Measurements from ENCODE around the gene VPS25.

DNA sequence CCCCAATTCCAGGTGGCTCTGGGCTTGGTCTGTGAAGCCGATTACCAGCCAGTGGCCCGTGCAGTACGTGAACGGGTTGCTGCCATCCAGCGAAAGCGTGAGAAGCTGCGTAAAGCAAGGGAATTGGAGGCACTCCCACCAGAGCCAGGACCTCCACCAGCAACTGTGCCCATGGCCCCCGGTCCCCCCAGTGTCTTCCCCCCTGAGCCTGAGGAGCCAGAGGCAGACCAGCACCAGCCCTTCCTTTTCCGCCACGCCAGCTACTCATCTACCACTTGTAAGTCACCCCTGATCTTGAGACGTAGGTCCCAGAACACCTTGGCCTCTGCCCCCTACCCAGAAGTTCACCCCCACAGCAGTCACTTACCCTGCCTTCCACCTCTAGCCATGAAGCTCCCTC, 14.0 kb downstream of the VPS25 start:
- no peak for TF ChIP-seq EZH2 (IDR thresholded peaks at IDR 0.05; ENCODE audit: low read depth)
- TF ChIP-seq, protein P1, sequence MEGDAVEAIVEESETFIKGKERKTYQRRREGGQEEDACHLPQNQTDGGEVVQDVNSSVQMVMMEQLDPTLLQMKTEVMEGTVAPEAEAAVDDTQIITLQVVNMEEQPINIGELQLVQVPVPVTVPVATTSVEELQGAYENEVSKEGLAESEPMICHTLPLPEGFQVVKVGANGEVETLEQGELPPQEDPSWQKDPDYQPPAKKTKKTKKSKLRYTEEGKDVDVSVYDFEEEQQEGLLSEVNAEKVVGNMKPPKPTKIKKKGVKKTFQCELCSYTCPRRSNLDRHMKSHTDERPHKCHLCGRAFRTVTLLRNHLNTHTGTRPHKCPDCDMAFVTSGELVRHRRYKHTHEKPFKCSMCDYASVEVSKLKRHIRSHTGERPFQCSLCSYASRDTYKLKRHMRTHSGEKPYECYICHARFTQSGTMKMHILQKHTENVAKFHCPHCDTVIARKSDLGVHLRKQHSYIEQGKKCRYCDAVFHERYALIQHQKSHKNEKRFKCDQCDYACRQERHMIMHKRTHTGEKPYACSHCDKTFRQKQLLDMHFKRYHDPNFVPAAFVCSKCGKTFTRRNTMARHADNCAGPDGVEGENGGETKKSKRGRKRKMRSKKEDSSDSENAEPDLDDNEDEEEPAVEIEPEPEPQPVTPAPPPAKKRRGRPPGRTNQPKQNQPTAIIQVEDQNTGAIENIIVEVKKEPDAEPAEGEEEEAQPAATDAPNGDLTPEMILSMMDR (conservative IDR thresholded peaks at IDR 0.05), result no peak

Measured in PC-9 (cell line).